Activated effector memory CD4-positive, alpha-beta T cell treated with Interleukin-2 at 50 U/mL for 16 hours (primary cell): Measurements from ENCODE around the gene PODNL1.
A peak's percentile ranks its signal among the peaks of the same experiment; 100 is the strongest.
"Not testable (repeated sequence)": the region's sequence is repeated elsewhere in the genome, so short reads cannot be mapped to it uniquely, and the experiment has no call there.

ENCODE experiments used
- DNase-seq: peaks from one replicate; pipeline ENCODE4 v3.0.0-alpha.2; 2020

The PODNL1 gene

GRCh38 chr19:13938301-13939064, at the start of gene PODNL1:
Gene PODNL1, minus strand, starts transcription at chr19:13938417. Its CDS starts 236 bp downstream, at chr19:13938181.
- no peak for DNase-seq

DNA sequence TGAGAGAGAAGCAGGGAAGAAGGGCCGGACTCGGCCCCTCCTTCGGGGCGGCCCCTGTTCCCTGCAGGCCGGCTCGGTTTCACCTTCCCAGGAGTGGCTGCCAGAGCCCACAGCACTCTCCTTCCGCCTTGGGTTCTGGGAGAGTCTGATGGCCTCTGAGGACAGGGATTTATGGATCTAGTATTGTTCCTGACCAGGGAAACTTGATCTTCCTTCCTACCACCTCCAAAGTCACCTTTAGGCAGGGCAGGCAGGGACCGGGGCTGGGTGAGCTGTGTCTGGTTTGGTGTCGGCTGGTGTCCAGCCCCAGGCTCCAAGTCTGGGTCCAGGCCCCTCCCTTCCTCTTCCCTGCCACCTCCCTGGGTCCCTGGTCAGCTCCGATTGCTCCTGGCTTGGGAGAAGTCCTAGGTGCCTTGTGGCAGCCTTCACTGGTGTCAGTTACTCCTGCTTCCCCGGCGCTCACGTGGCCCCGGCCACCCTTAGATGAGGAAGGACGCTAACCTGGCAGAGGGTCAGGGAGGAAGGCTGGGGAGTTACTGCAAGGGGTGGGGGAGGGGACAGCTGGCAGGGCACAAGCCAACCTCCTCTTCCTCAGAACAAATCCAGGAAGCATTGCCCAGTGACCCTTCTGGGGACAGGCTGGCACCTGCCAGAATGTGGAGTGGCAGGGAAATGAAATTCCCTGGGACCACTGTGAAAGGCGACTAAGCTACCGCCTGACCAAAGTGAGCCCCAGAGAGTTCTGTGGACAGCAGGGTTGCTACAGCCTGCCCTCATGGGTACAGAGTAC, 49.1 kb upstream of the PODNL1 start:
- no peak for DNase-seq

DNA sequence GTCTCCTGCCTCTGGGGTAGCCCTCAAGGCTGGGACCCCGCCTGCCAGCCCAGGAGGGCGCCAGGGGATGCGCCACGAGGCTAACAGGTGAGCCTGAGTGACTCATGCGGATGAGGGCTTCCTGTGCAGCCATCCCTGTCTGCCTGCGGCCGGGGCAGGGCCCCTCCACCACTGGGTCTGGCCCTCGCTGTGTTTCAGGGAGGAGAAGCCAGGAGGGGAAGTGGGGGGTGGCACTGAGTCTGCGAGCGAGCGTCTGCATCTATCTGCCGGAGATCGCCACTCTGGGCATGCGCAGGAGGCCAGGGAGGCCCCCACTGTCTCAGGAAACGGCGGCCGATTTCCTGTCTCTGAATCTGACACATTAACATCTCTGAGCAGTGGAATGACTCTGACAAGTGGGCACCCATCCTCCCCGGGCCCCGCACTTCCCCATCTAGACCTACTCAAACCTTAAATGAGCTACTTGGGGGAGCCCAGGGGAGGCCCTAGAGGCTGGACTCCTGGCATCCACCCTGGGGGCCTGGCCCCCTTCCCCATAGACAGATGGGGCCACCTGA, 48.2 kb upstream of the PODNL1 start:
- DNase-seq = peak; percentile 99

DNA sequence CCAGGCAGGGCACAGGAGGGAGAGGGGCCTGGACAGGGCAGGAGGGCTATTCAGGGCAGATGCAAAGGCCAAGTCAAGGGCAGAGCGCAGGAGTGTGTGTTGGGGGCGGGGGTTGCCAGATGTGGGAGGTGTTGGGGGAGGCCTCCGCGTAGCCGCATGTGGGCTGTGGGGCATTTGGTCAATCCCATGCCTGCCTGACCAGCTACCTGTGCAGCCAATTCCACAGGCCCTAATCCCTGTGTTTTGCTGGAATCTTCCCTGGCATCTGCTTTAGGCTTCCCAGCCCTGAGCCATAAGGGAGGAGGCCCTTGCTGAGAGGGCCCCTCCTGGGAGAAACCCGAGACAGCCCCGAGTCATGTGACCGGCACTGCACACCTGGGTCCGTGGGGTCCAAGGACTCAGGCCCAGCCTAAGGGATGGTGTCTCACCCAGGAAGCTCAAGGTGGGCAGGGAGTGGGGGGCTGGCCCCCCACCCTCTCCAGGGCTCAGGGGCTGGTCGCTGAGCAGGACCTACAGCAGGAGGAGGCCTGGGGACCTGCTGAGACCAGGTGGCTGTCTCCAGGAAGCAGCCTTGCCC, 47.6 kb upstream of the PODNL1 start:
- DNase-seq = no peak

GRCh38 chr19:13984875-13985741, 46.9 kb upstream of the PODNL1 start:
- no peak for DNase-seq

DNA sequence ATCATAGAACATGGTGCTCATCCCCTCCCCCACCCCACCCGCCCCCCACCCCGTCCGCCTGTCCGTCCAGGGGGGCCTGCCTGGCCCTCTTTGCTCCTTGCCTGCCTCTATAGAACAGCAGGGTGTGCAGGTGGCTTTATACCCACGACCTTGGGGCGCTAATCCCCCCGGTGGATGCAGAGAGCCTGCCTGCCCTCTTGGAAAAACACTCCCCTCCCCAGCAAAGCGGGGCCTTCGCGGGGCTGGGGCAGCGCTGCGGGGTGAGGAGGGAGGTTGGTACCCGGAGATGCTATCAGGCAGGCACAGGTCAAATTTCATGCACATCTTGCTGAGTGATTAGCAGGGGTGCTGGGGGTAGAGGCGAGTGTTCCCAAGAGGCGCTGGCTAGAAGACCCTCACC, 46.0 kb upstream of the PODNL1 start:
- no peak for DNase-seq

DNA sequence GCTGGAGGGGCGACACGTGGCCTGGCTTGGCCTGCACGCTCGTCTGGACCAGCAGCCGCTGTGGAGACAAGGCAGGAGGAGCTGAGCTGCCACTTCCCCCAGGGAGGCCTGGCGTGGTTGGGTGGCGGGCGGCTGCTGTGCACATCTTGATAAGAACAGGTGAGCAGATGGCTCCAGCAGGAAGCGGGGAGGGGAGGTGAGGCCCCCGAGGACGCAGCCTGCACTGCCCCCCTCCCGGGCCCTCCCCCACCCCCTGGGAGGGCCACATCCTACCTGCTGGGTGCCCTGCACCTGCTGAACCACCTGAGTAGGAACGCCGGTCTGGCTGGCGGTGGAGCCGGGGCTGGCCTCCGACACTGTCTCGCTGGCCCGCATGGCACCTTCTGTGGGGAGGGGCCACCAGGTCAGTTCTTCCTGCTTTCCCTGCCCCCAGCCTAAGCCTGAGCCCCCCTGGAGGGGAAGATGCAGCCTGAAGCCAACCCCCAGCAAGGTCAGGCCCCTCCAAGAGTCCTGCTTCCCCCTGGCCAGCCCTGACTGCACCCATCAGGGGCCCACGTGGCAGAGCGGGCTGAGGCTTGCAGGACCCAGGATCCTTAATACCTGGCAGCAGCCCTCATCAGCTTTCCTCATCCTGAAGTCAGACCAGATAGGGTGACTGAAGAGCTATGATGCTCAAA, 45.1 kb upstream of the PODNL1 start:
- peak; percentile 33 for DNase-seq

GRCh38 chr19:13982773-13983172, 44.6 kb upstream of the PODNL1 start:
- DNase-seq = no peak

DNA sequence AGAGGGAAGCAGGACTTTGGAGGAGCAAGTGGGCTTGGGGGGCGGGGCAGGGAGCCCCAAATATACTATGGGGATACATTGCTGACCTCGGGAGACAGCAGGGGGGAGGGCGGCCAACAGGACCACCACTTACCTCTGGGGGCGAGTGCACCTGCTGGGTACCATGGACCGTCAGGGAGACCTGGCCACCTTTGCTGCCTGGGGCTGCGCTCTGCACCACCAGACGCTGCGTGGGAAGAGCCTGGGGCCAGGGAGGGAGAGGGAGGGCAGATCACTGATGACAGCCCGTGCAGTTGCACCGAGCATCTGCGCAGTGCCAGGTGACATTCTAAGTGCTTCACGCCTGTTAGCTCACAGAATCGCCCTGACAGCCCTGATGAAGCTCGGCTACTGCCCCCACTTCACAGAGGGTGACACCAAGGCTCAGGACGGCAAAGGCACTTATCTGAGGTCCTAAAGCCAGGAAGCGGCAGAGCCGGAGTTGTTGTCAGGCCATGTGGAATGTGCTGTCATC, 43.8 kb upstream of the PODNL1 start:
- DNase-seq = no peak

- no peak for DNase-seq
Measured at GRCh38 chr19:13981467-13981866, 43.2 kb upstream of the PODNL1 start.

GRCh38 chr19:13981021-13981420, 42.8 kb upstream of the PODNL1 start:
- no peak for DNase-seq

DNA sequence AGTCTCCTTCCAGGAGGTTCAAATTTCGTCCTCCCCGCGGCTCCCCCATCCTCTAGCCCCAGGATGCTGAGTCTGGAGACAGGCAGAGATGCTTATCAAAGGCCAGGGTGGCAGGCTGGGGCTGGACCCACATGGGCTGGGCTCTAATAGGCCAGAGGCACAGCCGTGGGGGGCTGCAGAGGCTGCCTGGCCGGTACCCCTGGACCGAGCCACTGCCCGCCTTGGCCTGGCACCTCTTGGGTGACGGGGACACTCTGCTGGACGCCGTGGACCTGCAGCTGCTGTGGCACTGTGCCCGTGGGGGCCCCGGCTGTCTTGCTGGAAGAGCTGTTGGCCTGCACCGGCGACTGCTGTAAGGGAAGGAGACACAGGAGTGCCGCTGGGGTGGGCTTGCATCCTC, 42.1 kb upstream of the PODNL1 start:
- DNase-seq = no peak

GRCh38 chr19:13979686-13980085, 41.5 kb upstream of the PODNL1 start:
- DNase-seq = no peak

DNA sequence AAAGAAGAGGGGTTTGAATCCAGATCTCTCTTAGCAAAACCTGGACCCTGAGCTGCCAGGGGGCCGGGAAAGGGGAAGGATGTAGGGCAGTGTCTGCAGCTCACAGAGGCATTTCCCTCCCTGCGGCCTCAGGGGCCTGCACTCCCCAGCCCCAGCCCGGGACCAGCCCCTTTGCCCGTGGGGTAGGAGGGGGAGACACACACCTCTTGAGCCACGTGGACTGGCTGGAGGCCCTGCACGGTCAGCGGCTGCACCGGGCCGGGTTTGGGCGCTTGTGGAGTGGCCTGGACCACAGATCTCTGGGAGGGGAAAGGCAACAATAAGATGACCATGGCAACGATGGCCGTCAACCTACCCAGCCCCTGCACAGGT, 41.0 kb upstream of the PODNL1 start:
- DNase-seq = no peak

DNA sequence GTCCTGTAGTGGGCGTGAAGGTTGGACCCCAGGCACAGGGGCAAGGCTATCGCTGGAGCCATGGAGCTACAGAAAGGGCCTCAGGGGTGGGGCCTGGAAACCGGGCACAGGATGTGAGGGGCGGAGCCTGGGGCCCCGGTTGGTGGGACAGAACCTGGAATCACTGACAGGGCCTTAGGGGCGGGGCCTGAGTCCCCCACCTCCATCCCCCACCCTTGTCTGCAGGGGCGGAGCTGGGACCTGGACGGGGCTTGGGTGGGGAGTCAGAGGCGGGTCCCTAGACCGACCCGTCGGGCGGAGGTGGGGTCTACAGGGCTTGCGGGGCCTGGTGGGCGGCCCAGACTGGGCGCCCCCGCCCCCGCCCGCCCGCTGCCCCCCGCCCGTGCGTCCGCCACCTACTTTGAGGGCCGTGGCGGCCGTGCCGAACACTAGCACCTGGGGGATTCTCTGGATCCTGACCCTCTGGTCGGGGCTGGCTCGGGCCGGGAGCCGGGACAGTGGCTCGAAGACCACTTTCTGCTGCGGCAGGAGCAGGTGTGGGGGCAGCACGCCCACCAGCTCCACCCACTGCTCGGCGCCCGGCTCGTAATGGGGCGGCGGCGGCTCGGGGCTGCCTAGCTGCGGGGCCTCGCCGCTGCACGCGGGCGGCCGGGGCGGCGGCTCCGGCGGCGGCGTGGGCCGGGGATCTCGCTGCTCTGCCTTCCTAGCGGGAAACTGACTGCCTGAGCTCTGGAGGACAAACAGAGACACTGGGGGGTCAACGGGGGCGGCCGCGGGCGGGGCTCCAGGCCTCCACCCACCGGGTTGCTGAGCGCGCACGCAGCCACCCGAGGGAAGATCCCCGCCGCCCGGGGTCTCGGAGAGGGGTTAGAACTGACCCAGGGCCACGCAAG, 40.4 kb upstream of the PODNL1 start:
- DNase-seq = no peak

DNA sequence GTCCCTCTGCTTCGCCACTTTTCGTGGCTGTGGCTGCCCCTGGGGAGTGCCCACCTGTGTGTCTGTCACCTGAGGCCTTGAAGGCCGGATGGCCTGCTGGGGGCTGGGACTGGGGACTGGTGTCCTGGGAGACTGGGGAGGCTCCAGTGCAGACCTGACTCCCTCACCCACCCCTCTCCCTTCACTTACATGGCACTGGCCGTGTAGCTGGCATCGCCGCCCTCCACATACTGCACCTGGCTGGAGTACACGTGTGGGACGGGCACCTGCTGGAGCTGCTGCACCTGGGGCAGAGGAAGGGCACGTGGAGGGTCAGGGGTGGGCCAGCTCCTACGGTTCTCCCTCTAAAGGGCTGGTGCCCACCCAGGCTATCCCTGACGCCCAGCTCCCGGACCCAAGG, 39.6 kb upstream of the PODNL1 start:
- DNase-seq = no peak

GRCh38 chr19:13976446-13976845, 38.2 kb upstream of the PODNL1 start:
- no peak for DNase-seq

DNA sequence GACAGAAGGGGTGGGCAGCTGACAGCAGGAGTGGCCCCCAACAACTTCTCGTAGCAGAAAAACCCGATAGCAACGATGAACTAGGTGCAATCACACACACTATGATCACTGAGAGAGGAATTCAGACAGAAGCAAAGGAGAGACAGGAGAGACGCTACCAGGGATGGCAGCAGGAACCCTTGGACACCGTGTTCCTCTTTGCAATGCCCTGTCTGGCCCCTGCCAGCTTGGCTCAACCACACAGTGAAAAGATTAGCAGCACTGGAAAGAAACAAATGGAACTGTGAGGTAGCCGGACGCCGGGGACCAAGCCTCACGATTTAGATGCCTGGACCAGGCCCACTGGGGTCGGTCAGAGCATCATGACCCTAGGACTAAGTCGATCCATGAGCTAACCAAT, 37.7 kb upstream of the PODNL1 start:
- no peak for DNase-seq

GRCh38 chr19:13974073-13974472, 35.9 kb upstream of the PODNL1 start:
- DNase-seq = peak; percentile 15

- not testable (repeated sequence) for DNase-seq
Measured at GRCh38 chr19:13973479-13973878, 35.3 kb upstream of the PODNL1 start.
